Endothelial cell of umbilical vein (primary cell): ENCODE data around the gene SEMA4A. TPM values are rescaled to one million over a fixed set of nuclear protein-coding genes. Genes with fewer than 3 reads are reported as not detected.
A peak's percentile ranks its signal among the peaks of the same experiment; 100 is the strongest.

ENCODE experiments used
- BruUV-seq: library from RNA; stranded (reverse); fragments of 400-500 nt; replicated peaks from 2 replicates; lab custom pipeline; 2021; lab: Mats Ljungman, UMichigan
- CTCF ChIA-PET: fragments of 300-600, 350-600 bp; sonication (Branson Sonifier 250); formaldehyde crosslinking; loops from one replicate; lab custom pipeline; 2021; ENCODE audit warnings: antibody characterized with exemption, inconsistent platforms; lab: Charles Lee
- POLR2A ChIA-PET: fragments of 300-600, 350-600 bp; sonication (Branson Sonifier 250); formaldehyde crosslinking; loops from one replicate; lab custom pipeline; 2021; ENCODE audit warnings: antibody characterized with exemption, inconsistent platforms; lab: Charles Lee
- DNase-seq: peaks from one replicate; pipeline ENCODE4 v3.0.0-alpha.2; 2011; ENCODE audit warnings: low read depth, low spot score
- FAIRE-seq: peaks from 2 replicates; lab custom pipeline; 2011; peaks lifted over from hg19 to GRCh38; lab: Jason Lieb, UNC
- H2AFZ ChIP-seq: 2 replicates; pipeline ENCODE4 v1.6.0; 2012; ENCODE audit warnings: low read depth, low read length, control low read depth, inconsistent platforms
- H3K27ac ChIP-seq: 2 replicates; pipeline ENCODE4 v1.5.1; 2011; ENCODE audit warnings: low read depth, mild to moderate bottlenecking, control low read depth, low read length, moderate library complexity; ENCODE audit not compliant: insufficient read depth
- H3K27me3 ChIP-seq, 2 experiments: 2 replicates each; pipeline versions ENCODE4 v1.6.0 to v1.6.1; 2011; ENCODE audit warnings: low read length in 2 of 2, mixed read lengths in 1 of 2; ENCODE audit not compliant: control insufficient read depth in 2 of 2, insufficient read depth in 2 of 2
- H3K36me3 ChIP-seq, 2 experiments: 2 replicates in 1 of 2; 3 replicates in 1 of 2; pipeline ENCODE4 v1.5.1; 2011; ENCODE audit warnings: low read length in 2 of 2, mild to moderate bottlenecking in 1 of 2, moderate library complexity in 1 of 2; ENCODE audit not compliant: control insufficient read depth in 2 of 2, insufficient read depth in 2 of 2; ENCODE audit errors: extremely low read depth in 1 of 2
- H3K4me1 ChIP-seq: 3 replicates; pipeline ENCODE4 v1.5.1; 2011; ENCODE audit warnings: mild to moderate bottlenecking, low read length; ENCODE audit not compliant: control insufficient read depth, insufficient read depth; ENCODE audit errors: extremely low read depth
- H3K4me2 ChIP-seq: 2 replicates; pipeline ENCODE4 v1.6.1; 2011; ENCODE audit warnings: low read length, control low read depth, mixed read lengths; ENCODE audit not compliant: insufficient read depth
- H3K4me3 ChIP-seq, 3 experiments: fragments of 200-600 bp in 1 of 3; sonication (generic), shearing (Covaris generic) in 1 of 3; replicated peaks in 1 of 3; 2 replicates each; pipeline ENCODE4 v1.5.1; 2011 to 2016; ENCODE audit warnings: control low read depth in 3 of 3, low read length in 3 of 3, mild to moderate bottlenecking in 2 of 3, inconsistent platforms in 1 of 3, low read depth in 1 of 3, moderate library complexity in 1 of 3; ENCODE audit not compliant: insufficient read depth in 1 of 3
- H3K79me2 ChIP-seq: 2 replicates; pipeline ENCODE4 v1.6.0; 2012; ENCODE audit warnings: low read length, inconsistent platforms; ENCODE audit not compliant: control insufficient read depth, insufficient read depth
- H3K9ac ChIP-seq: replicated peaks from 2 replicates; pipeline ENCODE3; 2011; ENCODE audit warnings: low read length, control low read depth; ENCODE audit not compliant: insufficient read depth; ENCODE audit errors: extremely low read depth
- H3K9me1 ChIP-seq: replicated peaks from 3 replicates; pipeline ENCODE4 v1.6.0; 2011; ENCODE audit warnings: mild to moderate bottlenecking, low read length; ENCODE audit not compliant: control insufficient read depth, insufficient read depth; ENCODE audit errors: extremely low read depth
- H3K9me3 ChIP-seq: replicated peaks from 2 replicates; pipeline ENCODE4 v1.5.1; 2012; ENCODE audit warnings: low read length, inconsistent platforms; ENCODE audit not compliant: control insufficient read depth, insufficient read depth
- H4K20me1 ChIP-seq: replicated peaks from 2 replicates; pipeline ENCODE3; 2011; ENCODE audit warnings: mild to moderate bottlenecking, low read length; ENCODE audit not compliant: control insufficient read depth, insufficient read depth; ENCODE audit errors: extremely low read depth
- EZH2 ChIP-seq: IDR thresholded peaks from 2 replicates; pipeline ENCODE4 v1.6.1; 2012; ENCODE audit warnings: borderline replicate concordance, low read depth, mild to moderate bottlenecking, moderate library complexity, low read length, inconsistent platforms; ENCODE audit not compliant: severe bottlenecking
- FOS ChIP-seq: IDR thresholded peaks from 2 replicates; pipeline ENCODE4 v1.6.1; 2011; ENCODE audit warnings: mild to moderate bottlenecking, low read length, moderate library complexity, borderline replicate concordance; ENCODE audit not compliant: insufficient read depth
- GATA2 ChIP-seq: IDR thresholded peaks from 2 replicates; pipeline ENCODE4 v1.7.0; 2011; ENCODE audit warnings: low read depth, mild to moderate bottlenecking, moderate library complexity, mixed read lengths, low read length; ENCODE audit not compliant: insufficient read length, insufficient read depth
- JUN ChIP-seq: IDR thresholded peaks from 2 replicates; pipeline ENCODE4 v1.6.1; 2011; ENCODE audit warnings: borderline replicate concordance, low read depth; ENCODE audit not compliant: insufficient read length, insufficient read depth
- MAX ChIP-seq: IDR thresholded peaks from 2 replicates; pipeline ENCODE4 v1.6.1; 2011; ENCODE audit not compliant: insufficient read depth, insufficient read length
- MYC ChIP-seq: IDR thresholded peaks from one replicate; pipeline ENCODE4 v1.6.1; 2011; ENCODE audit warnings: mild to moderate bottlenecking, low read depth, low read length
- POLR2A ChIP-seq: IDR thresholded peaks from 2 replicates; pipeline ENCODE4 v1.6.1; 2012; ENCODE audit warnings: low read depth, mild to moderate bottlenecking, control low read depth, low read length
- POLR2AphosphoS5 ChIP-seq: IDR thresholded peaks from 2 replicates; pipeline ENCODE4 v1.6.1; 2012; ENCODE audit warnings: low read depth, mild to moderate bottlenecking, control low read depth, low read length, moderate library complexity; ENCODE audit not compliant: insufficient read depth
- dilution Hi-C: fragments of 300-500 bp; cut with MboI; formaldehyde crosslinking; loops from one replicate; pipeline ENCODE4 v1.15.0; 2019; ENCODE audit warnings: low sequenced_read_pairs; ENCODE audit not compliant: extremely low pct_ligation_motif_present
- intact Hi-C: fragments of 100-400 bp; cut with micrococcal nuclease; formaldehyde crosslinking; loops from one replicate; pipeline ENCODE4 v1.10.0; 2022
- polyA plus RNA-seq, 4 experiments: library from polyadenylated mRNA; depleted of rRNA in 3 of 4; stranded (reverse) in 3 of 4; unstranded in 1 of 4; fragments of >200 nt; gene quantifications; 2 replicates each; pipeline versions ENCODE4 v1.2.1 to v1.2.3, GENCODE V29; 2011 to 2012; ENCODE audit warnings: missing spikeins in 1 of 4
- total RNA-seq: library from RNA; stranded (reverse); gene quantifications from 2 replicates; pipeline ENCODE4 v1.2.3, GENCODE V29; 2021
- TF ChIP-seq, protein P1 (sequence below), 2 donors: IDR thresholded peaks; 1 replicate in 1 of 2; 2 replicates in 1 of 2; pipeline ENCODE4 v1.5.1; 2011; ENCODE audit warnings: low read length in 2 of 2, mild to moderate bottlenecking in 2 of 2, moderate library complexity in 2 of 2, control low read depth in 1 of 2, inconsistent platforms in 1 of 2, low read depth in 1 of 2; ENCODE audit not compliant: insufficient read depth in 1 of 2; ENCODE audit errors: extremely low read depth in 1 of 2

Gene SEMA4A
- total and polyA plus RNA-seq, 2 donors (not counting 3 experiments of a cell fraction or from before 2014, with no cell fraction given) = 1.5 to 1.6 TPM

GRCh38 chr1:156123356-156124196, 29.8 kb upstream of the SEMA4A start:
- Histone ChIP-seq H3K79me2 (peaks cover 87% of the 10 kb centered on the region), H3K36me3 (peaks cover 0 to 4% of the 10 kb centered on the region in 2 experiments), H3K27ac (peak overlapping the region; percentile 97), H2AFZ (no peak overlapping the region), H3K4me3 (peak overlapping the region in 1 of 3 experiments; percentile 39), H3K4me1 (peaks cover 87% of the 10 kb centered on the region), H3K9me1 (no peaks in the 10 kb centered on the region), H3K27me3 (no peaks in the 10 kb centered on the region), H4K20me1 (no peaks in the 10 kb centered on the region), H3K9me3 (no peaks in the 10 kb centered on the region), H3K4me2 (peak overlapping the region; percentile 76), H3K9ac (peak overlapping the region; percentile 86)
- FAIRE-seq (peak; percentile 100), DNase-seq (peak; percentile 99)
- BruUV-seq = TSS peak; percentile 15
- intact Hi-C loops = loop anchor here (1.0 to 5.0 kb wide), 3 partner anchors 9 to 379 kb away; partner anchors contain the start of genes LMNA and MEF2D
- ChIA-PET CTCF (interaction anchor here (1.2 to 13.3 kb wide), 7 partner anchors 10 to 103 kb away, joined by 3 to 283 read pairs (median 7); partner anchors contain the start of genes LMNA and SSR2), POLR2A (interaction anchor here (0.9 to 1.9 kb wide), 3 partner anchors 9 to 90 kb away, joined by 3 to 10 read pairs (median 4); partner anchors contain the start of genes LMNA and PMF1)
- dilution Hi-C loops = no loop called here
- peak; percentile 21 for TF ChIP-seq POLR2A
- no peak for TF ChIP-seq EZH2
- TF ChIP-seq, protein P1, sequence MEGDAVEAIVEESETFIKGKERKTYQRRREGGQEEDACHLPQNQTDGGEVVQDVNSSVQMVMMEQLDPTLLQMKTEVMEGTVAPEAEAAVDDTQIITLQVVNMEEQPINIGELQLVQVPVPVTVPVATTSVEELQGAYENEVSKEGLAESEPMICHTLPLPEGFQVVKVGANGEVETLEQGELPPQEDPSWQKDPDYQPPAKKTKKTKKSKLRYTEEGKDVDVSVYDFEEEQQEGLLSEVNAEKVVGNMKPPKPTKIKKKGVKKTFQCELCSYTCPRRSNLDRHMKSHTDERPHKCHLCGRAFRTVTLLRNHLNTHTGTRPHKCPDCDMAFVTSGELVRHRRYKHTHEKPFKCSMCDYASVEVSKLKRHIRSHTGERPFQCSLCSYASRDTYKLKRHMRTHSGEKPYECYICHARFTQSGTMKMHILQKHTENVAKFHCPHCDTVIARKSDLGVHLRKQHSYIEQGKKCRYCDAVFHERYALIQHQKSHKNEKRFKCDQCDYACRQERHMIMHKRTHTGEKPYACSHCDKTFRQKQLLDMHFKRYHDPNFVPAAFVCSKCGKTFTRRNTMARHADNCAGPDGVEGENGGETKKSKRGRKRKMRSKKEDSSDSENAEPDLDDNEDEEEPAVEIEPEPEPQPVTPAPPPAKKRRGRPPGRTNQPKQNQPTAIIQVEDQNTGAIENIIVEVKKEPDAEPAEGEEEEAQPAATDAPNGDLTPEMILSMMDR (IDR thresholded peaks at IDR 0.05; ENCODE audit: extremely low read depth in 1 of 2, insufficient read depth in 1 of 2, low read depth in 1 of 2, low read length in 2 of 2) = peak in 1 of 2 donors; percentile 22
- TF ChIP-seq POLR2AphosphoS5 = peak; percentile 98
- TF ChIP-seq FOS = peak; percentile 94
- TF ChIP-seq JUN = peak; percentile 62
- no peak for TF ChIP-seq MAX
- peak; percentile 8 for TF ChIP-seq MYC
- TF ChIP-seq GATA2 = peak; percentile 28
